MM.1S (cell line): Measurements from ENCODE around the gene NTM.

Experiments
- DNase-seq: peaks from one replicate; pipeline ENCODE4 v3.0.0-alpha.2; 2015
- H2AFZ ChIP-seq: fragments of 300-600 bp; sonication (generic); 2 replicates; pipeline ENCODE4 v1.6.0; 2016; ENCODE audit warnings: antibody characterized with exemption, low read length
- H3F3A ChIP-seq: fragments of 300-600 bp; sonication (generic); 2 replicates; pipeline ENCODE4 v1.6.1; 2016; ENCODE audit warnings: mild to moderate bottlenecking, antibody characterized with exemption, low read length, moderate library complexity, mixed read lengths; ENCODE audit not compliant: insufficient read depth
- H3K27ac ChIP-seq: fragments of 300-600 bp; sonication (generic); 2 replicates; pipeline ENCODE4 v1.5.1; 2016; ENCODE audit warnings: mild to moderate bottlenecking, low read length
- H3K27me3 ChIP-seq: fragments of 300-600 bp; sonication (generic); replicated peaks from 2 replicates; pipeline ENCODE4 v1.6.0; 2016; ENCODE audit warnings: low read length; ENCODE audit not compliant: insufficient read depth
- H3K36me3 ChIP-seq: fragments of 300-600 bp; sonication (generic); replicated peaks from 2 replicates; pipeline ENCODE4 v1.6.1; 2016; ENCODE audit warnings: mild to moderate bottlenecking, low read length, mixed read lengths; ENCODE audit not compliant: insufficient read depth
- H3K4me1 ChIP-seq: fragments of 300-600 bp; sonication (generic); 2 replicates; pipeline ENCODE4 v1.6.1; 2016; ENCODE audit warnings: low read length, mixed read lengths
- H3K4me2 ChIP-seq: fragments of 300-600 bp; sonication (generic); 2 replicates; pipeline ENCODE4 v1.6.0; 2016; ENCODE audit warnings: low read depth, low read length
- H3K4me3 ChIP-seq: fragments of 300-600 bp; sonication (generic); 2 replicates; pipeline ENCODE4 v1.5.1; 2016; ENCODE audit warnings: low read length, mixed read lengths
- H3K79me2 ChIP-seq: fragments of 300-600 bp; sonication (generic); 2 replicates; pipeline ENCODE4 v1.6.1; 2016; ENCODE audit warnings: mixed run types, low read length, mixed read lengths
- H3K9ac ChIP-seq: fragments of 300-600 bp; sonication (generic); 2 replicates; pipeline ENCODE4 v1.6.1; 2016; ENCODE audit warnings: low read length, mixed read lengths
- H3K9me2 ChIP-seq: fragments of 300-600 bp; sonication (generic); replicated peaks from 2 replicates; pipeline ENCODE4 v1.6.1; 2016; ENCODE audit warnings: mild to moderate bottlenecking, low read length, mixed read lengths; ENCODE audit not compliant: insufficient read depth
- H3K9me3 ChIP-seq: fragments of 300-600 bp; sonication (generic); replicated peaks from 2 replicates; pipeline ENCODE4 v1.6.1; 2016; ENCODE audit warnings: mild to moderate bottlenecking, low read length, mixed read lengths; ENCODE audit not compliant: insufficient read depth
- H4K20me1 ChIP-seq: fragments of 300-600 bp; sonication (generic); 2 replicates; pipeline ENCODE4 v1.6.1; 2016; ENCODE audit warnings: mild to moderate bottlenecking, low read length, moderate library complexity, mixed read lengths; ENCODE audit not compliant: insufficient read depth
- CTCF ChIP-seq: fragments of 300-600 bp; sonication (generic); IDR thresholded peaks from 2 replicates; pipeline ENCODE4 v1.5.1; 2016; ENCODE audit warnings: antibody characterized with exemption, low read length, mixed read lengths
- EZH2 ChIP-seq: fragments of 300-600 bp; sonication (generic); optimal IDR thresholded peaks from 2 replicates; pipeline ENCODE3; 2017; ENCODE audit warnings: low read depth, mild to moderate bottlenecking, antibody characterized with exemption, low read length, mixed read lengths
- EZH2phosphoT487 ChIP-seq: fragments of 300-600 bp; sonication (generic); IDR thresholded peaks from 2 replicates; pipeline ENCODE4 v1.6.1; 2018; ENCODE audit warnings: antibody characterized with exemption, low read length

NTM gene

GRCh38 chr11:131503017-131503416 lies 132.6 kb downstream of the NTM start:
- Histone ChIP-seq H3K9ac (no peak overlapping the region), H3K27ac (no peak overlapping the region), H3K4me2 (no peak overlapping the region), H3K36me3 (no peaks in the 10 kb centered on the region), H2AFZ (no peak overlapping the region), H4K20me1 (no peaks in the 10 kb centered on the region), H3K27me3 (no peaks in the 10 kb centered on the region), H3K4me1 (no peaks in the 10 kb centered on the region), H3F3A (no peaks in the 10 kb centered on the region), H3K9me2 (no peaks in the 10 kb centered on the region), H3K9me3 (no peaks in the 10 kb centered on the region), H3K4me3 (no peak overlapping the region), H3K79me2 (no peaks in the 10 kb centered on the region)
- TF ChIP-seq CTCF = no peak
- no peak for TF ChIP-seq EZH2
- TF ChIP-seq EZH2phosphoT487 = no peak
- DNase-seq = no peak

GRCh38 chr11:131504199-131504949 lies 134.0 kb downstream of the NTM start:
- Histone ChIP-seq H3K9ac (no peak overlapping the region), H3K9me2 (no peaks in the 10 kb centered on the region), H3K79me2 (no peaks in the 10 kb centered on the region), H3K9me3 (no peaks in the 10 kb centered on the region), H3K27me3 (no peaks in the 10 kb centered on the region), H3K4me3 (no peak overlapping the region), H3F3A (no peaks in the 10 kb centered on the region), H3K4me2 (no peak overlapping the region), H4K20me1 (no peaks in the 10 kb centered on the region), H2AFZ (no peak overlapping the region), H3K4me1 (no peaks in the 10 kb centered on the region), H3K27ac (no peak overlapping the region), H3K36me3 (no peaks in the 10 kb centered on the region)
- TF ChIP-seq EZH2phosphoT487 = no peak
- TF ChIP-seq CTCF = peak; percentile 23; the same call in 1 of the 2 replicates
- DNase-seq = no peak

GRCh38 chr11:131506348-131506747 lies 135.9 kb downstream of the NTM start:
- Histone ChIP-seq H3K36me3 (no peaks in the 10 kb centered on the region), H3K9ac (no peak overlapping the region), H3F3A (no peaks in the 10 kb centered on the region; the same call in 1 of the 2 replicates), H3K27ac (no peak overlapping the region), H3K27me3 (no peaks in the 10 kb centered on the region), H3K79me2 (no peaks in the 10 kb centered on the region), H2AFZ (no peak overlapping the region), H4K20me1 (no peaks in the 10 kb centered on the region), H3K9me2 (no peaks in the 10 kb centered on the region), H3K4me3 (no peak overlapping the region), H3K4me1 (peaks cover 4% of the 10 kb centered on the region), H3K4me2 (no peak overlapping the region), H3K9me3 (no peaks in the 10 kb centered on the region)
- no peak for DNase-seq
- TF ChIP-seq EZH2 (no peak), EZH2phosphoT487 (no peak), CTCF (no peak)
